SK-N-SH (cell line): ENCODE results near the gene CARM1. TPM values are rescaled to one million over a fixed set of nuclear protein-coding genes. Genes with fewer than 3 reads are reported as not detected.

ENCODE experiments used
- CTCF ChIA-PET: fragments of 300-600, 350-600 bp; formaldehyde crosslinking; extraction: SDS; loops from one replicate; lab custom pipeline; 2021; lab: Yijun Ruan, JAX
- POLR2A ChIA-PET: fragments of 350-600 bp; sonication (Branson Sonifier 250); formaldehyde crosslinking; extraction: SDS; loops from one replicate; lab custom pipeline; 2020; ENCODE audit warnings: antibody characterized with exemption, inconsistent platforms; lab: Yijun Ruan, JAX
- DNase-seq: peaks from one replicate; pipeline ENCODE4 v3.0.0; 2012
- H2AFZ ChIP-seq: fragments of 200-600 bp; sonication (generic); 2 replicates; pipeline ENCODE4 v1.8.1; 2016; ENCODE audit warnings: antibody characterized with exemption, mild to moderate bottlenecking, low read depth
- H3F3A ChIP-seq: fragments of 200-600 bp; sonication (generic); replicated peaks from 2 replicates; pipeline ENCODE3; 2016; ENCODE audit warnings: antibody characterized with exemption, mild to moderate bottlenecking; ENCODE audit not compliant: insufficient read depth
- H3K27ac ChIP-seq, 2 experiments: fragments of 200-500 bp in 1 of 2; fragments of 200-600 bp in 1 of 2; sonication (Bioruptor generic) in 1 of 2; sonication (generic), shearing (Covaris generic) in 1 of 2; 2 replicates each; pipeline versions ENCODE4 v1.5.1 to v1.6.1; 2014 to 2016; ENCODE audit warnings: low read depth in 2 of 2, inconsistent platforms in 1 of 2, low read length in 1 of 2, mild to moderate bottlenecking in 1 of 2, mixed read lengths in 1 of 2
- H3K27me3 ChIP-seq: fragments of 200-600 bp; sonication (generic), shearing (Covaris generic); 2 replicates; pipeline ENCODE4 v1.6.1; 2016; ENCODE audit warnings: mixed run types; ENCODE audit not compliant: insufficient read depth
- H3K36me3 ChIP-seq, 2 experiments: fragments of 200-500 bp in 1 of 2; fragments of 200-600 bp in 1 of 2; sonication (Bioruptor generic) in 1 of 2; sonication (generic) in 1 of 2; replicated peaks in 1 of 2; 2 replicates each; pipeline versions ENCODE3 to v1.5.1; 2014 to 2016; ENCODE audit warnings: low read length in 1 of 2, mild to moderate bottlenecking in 1 of 2; ENCODE audit not compliant: insufficient read depth in 2 of 2, control insufficient read depth in 1 of 2
- H3K4me1 ChIP-seq, 2 experiments: fragments of 200-500 bp in 1 of 2; fragments of 200-600 bp in 1 of 2; sonication (Bioruptor generic) in 1 of 2; sonication (generic), shearing (Covaris generic) in 1 of 2; 2 replicates each; pipeline versions ENCODE4 v1.5.1 to v1.6.1; 2014 to 2016; ENCODE audit warnings: low read depth in 1 of 2, low read length in 1 of 2, mixed run types in 1 of 2; ENCODE audit not compliant: insufficient read depth in 2 of 2, control insufficient read depth in 1 of 2
- H3K4me2 ChIP-seq: fragments of 200-600 bp; sonication (generic), shearing (Covaris generic); 2 replicates; pipeline ENCODE4 v1.6.1; 2017; ENCODE audit warnings: mixed run types
- H3K4me3 ChIP-seq, 2 experiments: fragments of 200-500 bp in 1 of 2; fragments of 200-600 bp in 1 of 2; sonication (Bioruptor generic) in 1 of 2; sonication (generic), shearing (Covaris generic) in 1 of 2; 2 replicates each; pipeline versions ENCODE4 v1.5.1 to v1.8.1; 2014 to 2016; ENCODE audit warnings: low read depth in 2 of 2, inconsistent platforms in 1 of 2, low read length in 1 of 2, mild to moderate bottlenecking in 1 of 2, mixed read lengths in 1 of 2, moderate library complexity in 1 of 2
- H3K79me2 ChIP-seq: fragments of 200-600 bp; sonication (generic); 2 replicates; pipeline ENCODE4 v1.8.1; 2017; ENCODE audit warnings: mild to moderate bottlenecking; ENCODE audit not compliant: insufficient read depth
- H3K9ac ChIP-seq: fragments of 200-600 bp; sonication (generic); 2 replicates; pipeline ENCODE4 v1.6.1; 2017; ENCODE audit warnings: mixed run types
- H3K9me2 ChIP-seq: fragments of 200-600 bp; sonication (generic); 2 replicates; pipeline ENCODE4 v1.6.1; 2017; ENCODE audit warnings: mixed run types
- H3K9me3 ChIP-seq: fragments of 200-600 bp; sonication (generic); 2 replicates; pipeline ENCODE4 v1.6.1; 2017; ENCODE audit warnings: mixed run types, mild to moderate bottlenecking, moderate library complexity
- H4K20me1 ChIP-seq: fragments of 200-600 bp; sonication (generic); 2 replicates; pipeline ENCODE4 v1.6.1; 2017; ENCODE audit warnings: mild to moderate bottlenecking, mixed run types; ENCODE audit not compliant: insufficient read depth
- CHD2 ChIP-seq: fragments of 150-350 bp; IDR thresholded peaks from 2 replicates; pipeline ENCODE4 v1.6.1; 2018; ENCODE audit warnings: low read length; ENCODE audit not compliant: partially characterized antibody
- ELF1 ChIP-seq: IDR thresholded peaks from 2 replicates; pipeline ENCODE4 v1.4.0; 2012
- EZH2phosphoT487 ChIP-seq: fragments of 200-600 bp; sonication (generic); IDR thresholded peaks from 2 replicates; pipeline ENCODE4 v1.6.1; 2017; ENCODE audit warnings: low read depth, mixed run types, mild to moderate bottlenecking, antibody characterized with exemption, moderate library complexity, borderline replicate concordance
- FOXJ3 ChIP-seq: sonication (generic); formaldehyde crosslinking; IDR thresholded peaks from 2 replicates; pipeline ENCODE4 v1.5.1; 2020; ENCODE audit warnings: mild to moderate bottlenecking, missing genetic modification reagents
- FOXM1 ChIP-seq: IDR thresholded peaks from 2 replicates; pipeline ENCODE4 v1.4.0; 2012; ENCODE audit warnings: low read depth, mild to moderate bottlenecking
- MXI1 ChIP-seq: IDR thresholded peaks from 2 replicates; pipeline ENCODE4 v1.6.1; 2012; ENCODE audit warnings: mild to moderate bottlenecking, low read depth, low read length, improper control_type of control experiment
- POLR2AphosphoS5 ChIP-seq: IDR thresholded peaks from 2 replicates; pipeline ENCODE4 v1.6.1; 2012; ENCODE audit warnings: low read depth, low read length
- RAD21 ChIP-seq: IDR thresholded peaks from 2 replicates; pipeline ENCODE4 v1.6.1; 2012; ENCODE audit warnings: mild to moderate bottlenecking, low read length
- RCOR1 ChIP-seq: fragments of 150-350 bp; IDR thresholded peaks from 2 replicates; pipeline ENCODE4 v1.6.1; 2017; ENCODE audit warnings: antibody characterized with exemption, low read length
- SIN3A ChIP-seq: IDR thresholded peaks from 2 replicates; pipeline ENCODE4 v1.6.1; 2012; ENCODE audit warnings: low read depth, mild to moderate bottlenecking, low read length, moderate library complexity, borderline replicate concordance
- TEAD4 ChIP-seq: IDR thresholded peaks from 2 replicates; pipeline ENCODE4 v1.4.0; 2012; ENCODE audit warnings: mild to moderate bottlenecking, borderline replicate concordance; ENCODE audit not compliant: insufficient read depth
- YY1 ChIP-seq: IDR thresholded peaks from 2 replicates; pipeline ENCODE4 v1.4.0; 2012; ENCODE audit warnings: low read depth, mild to moderate bottlenecking
- WGBS: methylation state at CpG from one replicate; pipeline ENCODE4 v1.1.6; 2017; ENCODE audit warnings: low lambda C conversion rate; 5-methylcytosine and 5-hydroxymethylcytosine counted together
- polyA plus RNA-seq, 3 experiments: library from polyadenylated mRNA; depleted of rRNA; stranded (reverse); fragments of >200 nt; gene quantifications; 2 replicates each; pipeline ENCODE4 v1.2.3, GENCODE V29; 2012
- TF ChIP-seq, protein P1 (sequence below): IDR thresholded peaks from 2 replicates; pipeline ENCODE4 v1.4.0; 2012; ENCODE audit warnings: low read depth, borderline replicate concordance
- TF ChIP-seq, protein P2 (sequence below): IDR thresholded peaks from 2 replicates; pipeline ENCODE4 v1.6.1; 2012; ENCODE audit warnings: mild to moderate bottlenecking, low read depth, low read length, moderate library complexity
- TF ChIP-seq, protein P3 (sequence below): IDR thresholded peaks from 2 replicates; pipeline ENCODE4 v1.4.0; 2012; ENCODE audit warnings: low read depth
- TF ChIP-seq, protein P4 (sequence below): fragments of 200-600 bp; sonication (generic); IDR thresholded peaks from 2 replicates; pipeline ENCODE4 v1.6.1; 2017; ENCODE audit warnings: antibody characterized with exemption, mild to moderate bottlenecking, moderate library complexity

The CARM1 gene
- polyA plus RNA-seq, 1 of the 3 experiments (the other 2 are of a cell fraction), result 62.2 TPM

DNA sequence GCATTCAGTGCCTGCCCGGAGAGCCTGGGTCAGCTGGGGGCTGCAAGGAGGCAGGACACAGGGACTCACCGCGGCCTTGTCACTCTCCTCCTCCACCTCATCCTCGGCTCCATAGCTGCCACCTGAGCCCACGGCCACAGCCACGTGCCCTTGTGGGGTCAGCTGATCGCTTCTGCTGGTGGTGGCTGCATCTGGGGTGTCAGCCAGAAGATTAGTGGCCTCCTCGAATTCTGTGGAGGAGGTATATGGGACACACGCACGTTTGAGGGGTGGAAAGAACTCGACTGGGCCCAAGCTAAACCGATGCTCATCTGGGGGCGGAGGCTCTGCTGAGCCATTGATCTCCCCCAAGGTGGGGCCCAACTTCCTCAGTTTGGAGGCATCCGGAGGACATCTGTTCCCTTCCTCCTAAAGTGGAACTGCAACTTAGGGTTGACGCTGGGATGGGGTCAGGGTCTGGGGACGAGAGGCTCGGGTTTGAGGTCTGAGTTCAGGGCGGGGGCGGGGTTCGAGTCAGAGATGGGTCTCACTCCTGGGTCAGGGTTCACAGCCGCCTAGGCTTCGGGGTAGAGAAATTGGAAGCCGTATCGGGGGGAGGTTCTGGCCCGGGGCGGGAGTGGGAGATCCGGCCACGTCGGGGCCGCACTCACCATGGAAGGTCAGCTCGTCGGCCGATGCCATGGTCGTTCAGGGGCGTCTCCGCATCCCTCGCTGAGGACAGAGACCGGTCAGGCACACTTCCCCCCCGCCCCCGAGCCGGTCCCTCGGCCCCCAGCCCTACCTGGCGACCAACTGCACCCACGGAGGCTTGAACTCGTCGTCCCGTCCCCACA lies 56.6 kb downstream of the CARM1 start:
- WGBS, result 1% methylated on average over 14 of the region's 47 CpGs
- H3K4me3 ChIP-seq, result peak overlapping the region; percentile 74 to 89
- H3K9ac ChIP-seq, result peak overlapping the region; percentile 75
- TF ChIP-seq SIN3A (no peak), YY1 (no peak)
- TF ChIP-seq, protein P1, sequence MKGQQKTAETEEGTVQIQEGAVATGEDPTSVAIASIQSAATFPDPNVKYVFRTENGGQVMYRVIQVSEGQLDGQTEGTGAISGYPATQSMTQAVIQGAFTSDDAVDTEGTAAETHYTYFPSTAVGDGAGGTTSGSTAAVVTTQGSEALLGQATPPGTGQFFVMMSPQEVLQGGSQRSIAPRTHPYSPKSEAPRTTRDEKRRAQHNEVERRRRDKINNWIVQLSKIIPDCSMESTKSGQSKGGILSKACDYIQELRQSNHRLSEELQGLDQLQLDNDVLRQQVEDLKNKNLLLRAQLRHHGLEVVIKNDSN, result peak; percentile 34; the same call in 1 of the 2 replicates
- TF ChIP-seq, all 33 proteins: peak for 1
- H3K4me2 ChIP-seq, result peak overlapping the region; percentile 97
- H2AFZ ChIP-seq, result peak overlapping the region; percentile 71; the same call in 1 of the 2 replicates
- no peak for DNase-seq
- peaks cover 5% of the 10 kb centered on the region; the same call in 1 of the 2 replicates for H4K20me1 ChIP-seq
- CTCF ChIA-PET, result interaction anchor here (0.9 to 1.6 kb wide), 5 partner anchors 8 to 57 kb away, joined by 3 to 7 read pairs (median 4); no protein-coding TSS in a partner anchor
- no peaks in the 10 kb centered on the region for H3K9me2 ChIP-seq
- peak overlapping the region in 1 of 2 experiments; percentile 11; a peak in 2 of 4 replicates for H3K27ac ChIP-seq
- H3K9me3 ChIP-seq, result no peaks in the 10 kb centered on the region
- POLR2A ChIA-PET, result interaction anchor here (0.9 kb wide), 1 partner anchor 10 kb away, joined by 4 read pairs; no protein-coding TSS in a partner anchor
- peaks cover 2% of the 10 kb centered on the region for H3F3A ChIP-seq
- H3K36me3 ChIP-seq, result peaks cover 16 to 17% of the 10 kb centered on the region in 2 experiments
- H3K27me3 ChIP-seq, result no peaks in the 10 kb centered on the region
- H3K4me1 ChIP-seq, result peaks cover 4 to 15% of the 10 kb centered on the region in 2 experiments; a peak in 1 of 4 replicates
- peaks cover 63% of the 10 kb centered on the region for H3K79me2 ChIP-seq

DNA sequence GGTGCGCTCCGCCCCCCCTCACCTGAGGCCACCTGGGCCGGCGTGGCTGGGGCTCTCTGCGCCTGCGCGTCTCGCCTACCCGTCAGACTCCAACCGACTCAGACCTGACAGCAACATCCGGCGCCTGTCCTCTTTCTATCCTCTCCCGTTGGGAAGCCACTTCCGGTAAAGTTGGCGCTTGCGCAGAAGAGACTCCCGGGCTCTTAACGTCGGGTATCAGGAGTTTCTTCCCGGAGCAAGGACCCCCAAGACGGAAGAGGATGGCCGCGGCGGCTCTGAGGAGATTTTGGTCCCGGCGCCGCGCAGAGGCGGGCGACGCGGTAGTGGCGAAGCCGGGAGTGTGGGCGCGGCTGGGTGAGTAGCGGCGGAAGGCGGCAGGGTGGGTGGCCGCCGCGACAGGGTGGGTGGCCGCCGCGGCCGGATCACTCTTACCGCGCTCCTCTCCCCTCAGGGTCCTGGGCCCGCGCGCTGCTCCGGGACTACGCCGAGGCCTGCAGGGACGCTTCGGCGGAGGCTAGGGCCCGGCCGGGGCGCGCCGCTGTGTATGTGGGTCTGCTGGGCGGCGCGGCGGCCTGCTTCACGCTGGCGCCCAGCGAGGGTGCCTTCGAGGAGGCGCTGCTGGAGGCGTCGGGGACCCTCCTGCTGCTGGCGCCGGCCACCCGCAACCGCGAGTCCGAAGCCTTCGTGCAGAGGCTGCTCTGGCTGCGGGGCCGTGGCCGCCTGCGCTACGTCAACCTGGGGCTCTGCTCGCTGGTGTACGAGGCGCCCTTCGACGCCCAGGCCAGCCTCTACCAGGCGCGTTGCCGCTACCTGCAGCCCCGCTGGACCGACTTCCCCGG lies 57.4 kb downstream of the CARM1 start, which contains the start of the genes TIMM29 and YIPF2:
Gene TIMM29 (plus strand): TSS at position 249 of the 839 bp plus-strand sequence. CDS start 12 bp downstream, at position 261.
Gene YIPF2 (minus strand): TSS at position 77 of the 839 bp plus-strand sequence. CDS start 229 bp downstream, outside the sequence.
- peaks cover 66% of the 10 kb centered on the region for H3K79me2 ChIP-seq
- CTCF ChIA-PET, result interaction anchor here (1.1 to 3.3 kb wide), 3 partner anchors 10 to 57 kb away, joined by 3 to 16 read pairs (median 14); partner anchors contain the start of gene CARM1
- POLR2A ChIA-PET, result no interaction called here
- DNase-seq, result peak; percentile 98
- H3K27ac ChIP-seq, result peak within 1 kb of the TSS; percentile 36 to 45; a peak in 2 of 4 replicates
- peaks cover 4 to 15% of the 10 kb centered on the region in 2 experiments; a peak in 1 of 4 replicates for H3K4me1 ChIP-seq
- H3K36me3 ChIP-seq, result peaks cover 10 to 19% of the 10 kb centered on the region in 2 experiments
- H3K9me2 ChIP-seq, result no peaks in the 10 kb centered on the region
- peak within 1 kb of the TSS; percentile 71; the same call in 1 of the 2 replicates for H2AFZ ChIP-seq
- H3K4me2 ChIP-seq, result peak within 1 kb of the TSS; percentile 97
- no peaks in the 10 kb centered on the region for H3K9me3 ChIP-seq
- peaks cover 5% of the 10 kb centered on the region; the same call in 1 of the 2 replicates for H4K20me1 ChIP-seq
- peak within 1 kb of the TSS; percentile 75 for H3K9ac ChIP-seq
- peak within 1 kb of the TSS; percentile 74 to 89 for H3K4me3 ChIP-seq
- WGBS, result 0% methylated on average over 25 of the region's 96 CpGs
- H3K27me3 ChIP-seq, result no peaks in the 10 kb centered on the region
- peaks cover 5% of the 10 kb centered on the region for H3F3A ChIP-seq
- TF ChIP-seq POLR2AphosphoS5 (peak; percentile 85), CHD2 (peak; percentile 82), RAD21 (no peak), EZH2phosphoT487 (no peak), FOXM1 (no peak), FOXJ3 (CRISPR knock-in tag) (no peak), SIN3A (peak; percentile 97), TEAD4 (no peak), ELF1 (peak; percentile 81), MXI1 (no peak; the same call in none of the 2 replicates), RCOR1 (peak; percentile 41; the same call in 1 of the 2 replicates)
- TF ChIP-seq, protein P2, sequence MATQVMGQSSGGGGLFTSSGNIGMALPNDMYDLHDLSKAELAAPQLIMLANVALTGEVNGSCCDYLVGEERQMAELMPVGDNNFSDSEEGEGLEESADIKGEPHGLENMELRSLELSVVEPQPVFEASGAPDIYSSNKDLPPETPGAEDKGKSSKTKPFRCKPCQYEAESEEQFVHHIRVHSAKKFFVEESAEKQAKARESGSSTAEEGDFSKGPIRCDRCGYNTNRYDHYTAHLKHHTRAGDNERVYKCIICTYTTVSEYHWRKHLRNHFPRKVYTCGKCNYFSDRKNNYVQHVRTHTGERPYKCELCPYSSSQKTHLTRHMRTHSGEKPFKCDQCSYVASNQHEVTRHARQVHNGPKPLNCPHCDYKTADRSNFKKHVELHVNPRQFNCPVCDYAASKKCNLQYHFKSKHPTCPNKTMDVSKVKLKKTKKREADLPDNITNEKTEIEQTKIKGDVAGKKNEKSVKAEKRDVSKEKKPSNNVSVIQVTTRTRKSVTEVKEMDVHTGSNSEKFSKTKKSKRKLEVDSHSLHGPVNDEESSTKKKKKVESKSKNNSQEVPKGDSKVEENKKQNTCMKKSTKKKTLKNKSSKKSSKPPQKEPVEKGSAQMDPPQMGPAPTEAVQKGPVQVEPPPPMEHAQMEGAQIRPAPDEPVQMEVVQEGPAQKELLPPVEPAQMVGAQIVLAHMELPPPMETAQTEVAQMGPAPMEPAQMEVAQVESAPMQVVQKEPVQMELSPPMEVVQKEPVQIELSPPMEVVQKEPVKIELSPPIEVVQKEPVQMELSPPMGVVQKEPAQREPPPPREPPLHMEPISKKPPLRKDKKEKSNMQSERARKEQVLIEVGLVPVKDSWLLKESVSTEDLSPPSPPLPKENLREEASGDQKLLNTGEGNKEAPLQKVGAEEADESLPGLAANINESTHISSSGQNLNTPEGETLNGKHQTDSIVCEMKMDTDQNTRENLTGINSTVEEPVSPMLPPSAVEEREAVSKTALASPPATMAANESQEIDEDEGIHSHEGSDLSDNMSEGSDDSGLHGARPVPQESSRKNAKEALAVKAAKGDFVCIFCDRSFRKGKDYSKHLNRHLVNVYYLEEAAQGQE, result peak; percentile 72
- TF ChIP-seq, protein P3, sequence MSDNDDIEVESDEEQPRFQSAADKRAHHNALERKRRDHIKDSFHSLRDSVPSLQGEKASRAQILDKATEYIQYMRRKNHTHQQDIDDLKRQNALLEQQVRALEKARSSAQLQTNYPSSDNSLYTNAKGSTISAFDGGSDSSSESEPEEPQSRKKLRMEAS, result peak; percentile 79
- TF ChIP-seq, protein P4, sequence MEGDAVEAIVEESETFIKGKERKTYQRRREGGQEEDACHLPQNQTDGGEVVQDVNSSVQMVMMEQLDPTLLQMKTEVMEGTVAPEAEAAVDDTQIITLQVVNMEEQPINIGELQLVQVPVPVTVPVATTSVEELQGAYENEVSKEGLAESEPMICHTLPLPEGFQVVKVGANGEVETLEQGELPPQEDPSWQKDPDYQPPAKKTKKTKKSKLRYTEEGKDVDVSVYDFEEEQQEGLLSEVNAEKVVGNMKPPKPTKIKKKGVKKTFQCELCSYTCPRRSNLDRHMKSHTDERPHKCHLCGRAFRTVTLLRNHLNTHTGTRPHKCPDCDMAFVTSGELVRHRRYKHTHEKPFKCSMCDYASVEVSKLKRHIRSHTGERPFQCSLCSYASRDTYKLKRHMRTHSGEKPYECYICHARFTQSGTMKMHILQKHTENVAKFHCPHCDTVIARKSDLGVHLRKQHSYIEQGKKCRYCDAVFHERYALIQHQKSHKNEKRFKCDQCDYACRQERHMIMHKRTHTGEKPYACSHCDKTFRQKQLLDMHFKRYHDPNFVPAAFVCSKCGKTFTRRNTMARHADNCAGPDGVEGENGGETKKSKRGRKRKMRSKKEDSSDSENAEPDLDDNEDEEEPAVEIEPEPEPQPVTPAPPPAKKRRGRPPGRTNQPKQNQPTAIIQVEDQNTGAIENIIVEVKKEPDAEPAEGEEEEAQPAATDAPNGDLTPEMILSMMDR, result no peak
